H1 (cell line): ENCODE measurements around the gene ADAMTS9. TPM values are rescaled to one million over a fixed set of nuclear protein-coding genes. Genes with fewer than 3 reads are reported as not detected.

ENCODE experiments used
- CTCF ChIA-PET: fragments of 300-600 bp; sonication (Branson Sonifier 250); formaldehyde crosslinking; loops from one replicate; lab custom pipeline; 2021; ENCODE audit not compliant: partially characterized antibody; lab: Charles Lee
- POLR2A ChIA-PET: fragments of 300-600 bp; sonication (Branson Sonifier 250); formaldehyde crosslinking; loops from one replicate; lab custom pipeline; 2021; ENCODE audit warnings: inconsistent platforms; ENCODE audit not compliant: partially characterized antibody; lab: Charles Lee
- DNase-seq, 2 experiments: peaks; one replicate each; pipeline versions ENCODE4 v3.0.0 to v3.0.0-alpha.2; 2010 to 2022; ENCODE audit warnings: low spot score in 2 of 2, low read depth in 1 of 2, mixed read lengths in 1 of 2
- FAIRE-seq: peaks from 2 replicates; lab custom pipeline; 2011; peaks lifted over from hg19 to GRCh38; lab: Jason Lieb, UNC
- H2AFZ ChIP-seq: 2 replicates; pipeline ENCODE4 v1.8.1; 2012; ENCODE audit warnings: low read length, inconsistent platforms
- H2AK5ac ChIP-seq: 2 replicates; pipeline ENCODE4 v1.6.1; 2013; ENCODE audit warnings: low read depth, low read length
- H2BK120ac ChIP-seq: replicated peaks from 2 replicates; pipeline ENCODE3; 2013; ENCODE audit warnings: low read depth, low read length, inconsistent platforms
- H2BK12ac ChIP-seq: 2 replicates; pipeline ENCODE4 v1.6.1; 2013; ENCODE audit warnings: low read depth, low read length
- H2BK15ac ChIP-seq: 2 replicates; pipeline ENCODE4 v1.6.1; 2013; ENCODE audit warnings: low read length
- H2BK20ac ChIP-seq: 2 replicates; pipeline ENCODE4 v1.6.1; 2013; ENCODE audit warnings: low read length
- H2BK5ac ChIP-seq: 2 replicates; pipeline ENCODE4 v1.6.1; 2013; ENCODE audit warnings: low read depth, low read length
- H3K14ac ChIP-seq: 2 replicates; pipeline ENCODE4 v1.6.1; 2013; ENCODE audit warnings: inconsistent platforms; ENCODE audit not compliant: insufficient read length
- H3K18ac ChIP-seq: 2 replicates; pipeline ENCODE4 v1.6.1; 2013; ENCODE audit warnings: low read length; ENCODE audit errors: extremely low read depth
- H3K23ac ChIP-seq: 2 replicates; pipeline ENCODE4 v1.6.1; 2013; ENCODE audit warnings: inconsistent platforms; ENCODE audit not compliant: insufficient read length
- H3K23me2 ChIP-seq: 2 replicates; pipeline ENCODE4 v1.6.1; 2013; ENCODE audit warnings: low read depth, low read length
- H3K27ac ChIP-seq: 2 replicates; pipeline ENCODE4 v1.6.1; 2011; ENCODE audit warnings: low read depth, low read length, inconsistent platforms
- H3K27me3 ChIP-seq, 4 experiments: replicated peaks in 1 of 4; 1 replicate in 1 of 4; 2 replicates in 3 of 4; pipeline versions ENCODE4 v1.6.1 to v1.8.1; 2011 to 2013; ENCODE audit warnings: low read length in 3 of 4, mild to moderate bottlenecking in 3 of 4, inconsistent platforms in 2 of 4, mixed read lengths in 2 of 4, moderate library complexity in 1 of 4; ENCODE audit not compliant: control insufficient read depth in 3 of 4, insufficient read depth in 3 of 4; ENCODE audit errors: extremely low read depth in 1 of 4
- H3K36me3 ChIP-seq, 4 experiments: 2 replicates each; pipeline versions ENCODE4 v1.6.1 to v1.8.1; 2011 to 2013; ENCODE audit warnings: mild to moderate bottlenecking in 4 of 4, low read length in 3 of 4, moderate library complexity in 2 of 4, control low read depth in 1 of 4, inconsistent platforms in 1 of 4; ENCODE audit not compliant: insufficient read depth in 4 of 4, control insufficient read depth in 2 of 4
- H3K4ac ChIP-seq: replicated peaks from 2 replicates; pipeline ENCODE3; 2013; ENCODE audit warnings: low read length, low read depth, mixed read lengths, inconsistent platforms; ENCODE audit not compliant: insufficient read length
- H3K4me1 ChIP-seq, 4 experiments: replicated peaks in 1 of 4; 1 replicate in 1 of 4; 2 replicates in 3 of 4; pipeline versions ENCODE4 v1.6.1 to v1.8.1; 2011 to 2013; ENCODE audit warnings: low read length in 3 of 4, inconsistent platforms in 2 of 4, mixed read lengths in 1 of 4; ENCODE audit not compliant: insufficient read depth in 4 of 4, control insufficient read depth in 3 of 4
- H3K4me2 ChIP-seq, 2 experiments: 2 replicates each; pipeline versions ENCODE4 v1.6.1 to v1.8.1; 2011 to 2013; ENCODE audit warnings: low read depth in 2 of 2, low read length in 2 of 2, control low read depth in 1 of 2, inconsistent platforms in 1 of 2, mild to moderate bottlenecking in 1 of 2; ENCODE audit not compliant: insufficient read depth in 1 of 2
- H3K4me3 ChIP-seq, 4 experiments: fragments of 200-600, 300-600 bp in 1 of 4; sonication (generic), shearing (Covaris generic), sonication (Bioruptor Twin) in 1 of 4; 2 replicates each; pipeline versions ENCODE4 v1.5.1 to v1.8.1; 2011 to 2016; ENCODE audit warnings: low read length in 4 of 4, low read depth in 3 of 4, control low read depth in 2 of 4, inconsistent platforms in 2 of 4, mild to moderate bottlenecking in 2 of 4, mixed read lengths in 1 of 4, moderate library complexity in 1 of 4; ENCODE audit not compliant: insufficient read depth in 2 of 4; ENCODE audit errors: extremely low read depth in 1 of 4
- H3K56ac ChIP-seq: replicated peaks from 2 replicates; pipeline ENCODE3; 2013; ENCODE audit warnings: low read depth, mild to moderate bottlenecking, mixed read lengths, low read length, inconsistent platforms; ENCODE audit not compliant: insufficient read length
- H3K79me1 ChIP-seq: 2 replicates; pipeline ENCODE4 v1.6.1; 2013; ENCODE audit warnings: low read depth, low read length, control low read depth
- H3K79me2 ChIP-seq, 2 experiments: 2 replicates each; pipeline versions ENCODE4 v1.6.1 to v1.8.1; 2012 to 2013; ENCODE audit warnings: low read length in 2 of 2, mild to moderate bottlenecking in 2 of 2, inconsistent platforms in 1 of 2; ENCODE audit not compliant: insufficient read depth in 2 of 2, control insufficient read depth in 1 of 2
- H3K9ac ChIP-seq, 4 experiments: replicated peaks in 1 of 4; 1 replicate in 1 of 4; 2 replicates in 3 of 4; pipeline versions ENCODE4 v1.6.1 to v1.8.1; 2011 to 2013; ENCODE audit warnings: low read depth in 3 of 4, low read length in 3 of 4, control low read depth in 2 of 4, mild to moderate bottlenecking in 2 of 4, moderate library complexity in 2 of 4, inconsistent platforms in 1 of 4; ENCODE audit errors: extremely low read depth in 1 of 4
- H3K9me3 ChIP-seq, 2 experiments: 2 replicates each; pipeline versions ENCODE4 v1.6.1 to v1.8.1; 2012 to 2013; ENCODE audit warnings: mild to moderate bottlenecking in 2 of 2, moderate library complexity in 2 of 2, control low read depth in 1 of 2, inconsistent platforms in 1 of 2, low read depth in 1 of 2, low read length in 1 of 2, mixed read lengths in 1 of 2; ENCODE audit not compliant: insufficient read depth in 2 of 2
- H4K20me1 ChIP-seq, 2 experiments: replicated peaks in 1 of 2; 2 replicates each; pipeline versions ENCODE3 to v1.8.1; 2011 to 2013; ENCODE audit warnings: inconsistent platforms in 2 of 2, low read length in 2 of 2, mild to moderate bottlenecking in 1 of 2; ENCODE audit not compliant: insufficient read depth in 2 of 2, control insufficient read depth in 1 of 2
- H4K5ac ChIP-seq: 2 replicates; pipeline ENCODE4 v1.6.1; 2013; ENCODE audit warnings: low read length, low read depth, mixed read lengths, inconsistent platforms; ENCODE audit not compliant: insufficient read length
- H4K8ac ChIP-seq: 2 replicates; pipeline ENCODE4 v1.8.0; 2013; ENCODE audit warnings: mild to moderate bottlenecking, moderate library complexity, low read length, inconsistent platforms; ENCODE audit not compliant: insufficient read depth; ENCODE audit errors: extremely low read depth
- H4K91ac ChIP-seq: replicated peaks from 2 replicates; pipeline ENCODE3; 2013; ENCODE audit warnings: low read length, mixed read lengths, inconsistent platforms; ENCODE audit not compliant: insufficient read length
- CTCF ChIP-seq, 3 experiments: IDR thresholded peaks; 1 replicate in 2 of 3; 2 replicates in 1 of 3; pipeline versions ENCODE4 v1.5.1 to v1.6.1; 2011; ENCODE audit warnings: low read length in 3 of 3, mild to moderate bottlenecking in 3 of 3, inconsistent platforms in 2 of 3, low read depth in 1 of 3, moderate library complexity in 1 of 3; ENCODE audit not compliant: insufficient read depth in 1 of 3; ENCODE audit errors: control extremely low read depth in 1 of 3
- RAD21 ChIP-seq, 2 experiments: IDR thresholded peaks in 1 of 2; conservative IDR thresholded peaks in 1 of 2; 2 replicates each; pipeline ENCODE4 v1.6.1; 2011; ENCODE audit warnings: low read depth in 2 of 2, low read length in 2 of 2, improper control_type of control experiment in 1 of 2, inconsistent platforms in 1 of 2, mild to moderate bottlenecking in 1 of 2, moderate library complexity in 1 of 2
- SP2 ChIP-seq: IDR thresholded peaks from 2 replicates; pipeline ENCODE4 v1.6.1; 2012; ENCODE audit warnings: mild to moderate bottlenecking, low read length, inconsistent platforms
- WGBS, 2 experiments: shearing (Covaris generic) in 1 of 2; methylation state at CpG; one replicate each; pipeline versions ENCODE4 v1.1.6 to v1.1.7; 2013 to 2015; ENCODE audit warnings: low lambda C conversion rate in 2 of 2, mixed read lengths in 2 of 2, inconsistent platforms in 1 of 2, low coverage in 1 of 2, missing lambda C conversion rate in 1 of 2; ENCODE audit not compliant: insufficient replicate concordance in 2 of 2, insufficient coverage in 1 of 2, insufficient read length in 1 of 2; ENCODE audit errors: extremely low coverage in 1 of 2, missing lambda C conversion rate in 1 of 2; 5-methylcytosine and 5-hydroxymethylcytosine counted together
- polyA plus RNA-seq, 7 experiments: library from polyadenylated mRNA; depleted of rRNA in 3 of 7; stranded (reverse) in 5 of 7; unstranded in 2 of 7; fragments of >200 nt in 5 of 7; fragments of 200-250 nt in 2 of 7; gene quantifications; 1 replicate in 5 of 7; 2 replicates in 1 of 7; 4 replicates in 1 of 7; pipeline versions ENCODE4 v1.2.1 to v1.2.3, GENCODE V29; 2011 to 2013; ENCODE audit warnings: missing spikeins in 2 of 7, mixed read lengths in 2 of 7
- total RNA-seq: library from RNA; stranded (reverse); fragmentation: NEBNext Ultra II Directional; extraction: Animal tissue kit (Norgen Biotek cat#: 25700); gene quantifications from 2 replicates; pipeline ENCODE4 v1.2.1, GENCODE V29; 2021

The ADAMTS9 gene
- total and polyA plus RNA-seq, 2 of the 8 experiments (the other 6 are each of a cell fraction or from before 2014, with no cell fraction given), result 0.20 to 0.41 TPM

- TF ChIP-seq RAD21 (IDR thresholded peaks at IDR 0.05 in 1 of 2, conservative IDR thresholded peaks at IDR 0.05 in 1 of 2; ENCODE audit: low read depth in 2 of 2, low read length in 2 of 2) (peak; percentile 0 to 29; a peak in 2 of 4 replicates), SP2 (no peak), CTCF (IDR thresholded peaks at IDR 0.05; ENCODE audit: control extremely low read depth in 1 of 3, insufficient read depth in 1 of 3, low read depth in 1 of 3, low read length in 3 of 3) (peak in 1 of 3 experiments; percentile 16; a peak in 2 of 4 replicates)
- TF ChIP-seq, all 59 proteins: peak for 2
- H2BK5ac ChIP-seq, result no peak overlapping the region
- 68% methylated on average over 5 of the region's 5 CpGs; no CpG with 5 or more reads in 1 of the 2 experiments for WGBS, 2 experiments
- CTCF ChIA-PET, result interaction anchor here (1.0 to 1.7 kb wide), 13 partner anchors 9 to 308 kb away, joined by 3 to 8 read pairs (median 3); no protein-coding TSS in a partner anchor
- DNase-seq (no peak), FAIRE-seq (no peak)
- H4K8ac ChIP-seq, result no peak overlapping the region
- H4K20me1 ChIP-seq, result no peaks in the 10 kb centered on the region
- no peak overlapping the region for H2AK5ac ChIP-seq
- H4K91ac ChIP-seq, result no peak overlapping the region
- H2AFZ ChIP-seq, result no peak overlapping the region
- no peak overlapping the region for H3K27ac ChIP-seq
- H2BK120ac ChIP-seq, result no peak overlapping the region
- no peak overlapping the region for H3K18ac ChIP-seq
- H3K79me1 ChIP-seq, result no peaks in the 10 kb centered on the region
- no peak overlapping the region for H3K4ac ChIP-seq
- no peak overlapping the region for H3K9ac ChIP-seq
- no peak overlapping the region for H3K14ac ChIP-seq
- H2BK12ac ChIP-seq, result no peak overlapping the region
- no peaks in the 10 kb centered on the region for H3K9me3 ChIP-seq
- H3K23ac ChIP-seq, result no peak overlapping the region
- no peak overlapping the region for H4K5ac ChIP-seq
- H2BK15ac ChIP-seq, result no peak overlapping the region
- no peaks in the 10 kb centered on the region for H3K27me3 ChIP-seq
- H3K36me3 ChIP-seq, result no peaks in the 10 kb centered on the region
- H3K79me2 ChIP-seq, result no peaks in the 10 kb centered on the region
- no peak overlapping the region for H3K4me3 ChIP-seq
- no peaks in the 10 kb centered on the region for H3K23me2 ChIP-seq
- POLR2A ChIA-PET, result no interaction called here
- H3K4me2 ChIP-seq, result no peak overlapping the region
- H3K56ac ChIP-seq, result no peak overlapping the region
- no peaks in the 10 kb centered on the region for H3K4me1 ChIP-seq
- no peak overlapping the region for H2BK20ac ChIP-seq
Observed at GRCh38 chr3:64717872-64718613, 30.2 kb upstream of the ADAMTS9 start.
